IMR-90 (cell line): ENCODE measurements around the gene L3MBTL4. TPM values are rescaled to one million over a fixed set of nuclear protein-coding genes. Genes with fewer than 3 reads are reported as not detected.

ENCODE experiments used
- ATAC-seq: fragments of 200-7000 bp; cut with Tn5 transposase; 2 replicates; pipeline ENCODE4 v1.9.1; 2020; ENCODE audit warnings: low read depth, mild to moderate bottlenecking, moderate library complexity
- BruUV-seq: library from RNA; stranded (reverse); fragments of 400-500 nt; replicated peaks from 2 replicates; lab custom pipeline; 2021; lab: Mats Ljungman, UMichigan
- CTCF ChIA-PET: fragments of 300-600 bp; formaldehyde crosslinking; extraction: SDS; loops from one replicate; lab custom pipeline; 2021; ENCODE audit warnings: antibody characterized with exemption; lab: Yijun Ruan, JAX
- POLR2A ChIA-PET: fragments of 300-600 bp; sonication (Branson Sonifier 250); formaldehyde crosslinking; loops from one replicate; lab custom pipeline; 2022; ENCODE audit warnings: antibody characterized with exemption; ENCODE audit not compliant: unreplicated experiment; lab: Charles Lee
- DNase-seq: peaks from one replicate; pipeline ENCODE4 v3.0.0; 2013
- H2AFZ ChIP-seq: replicated peaks from 2 replicates; pipeline ENCODE3; 2013; ENCODE audit warnings: low read length, mild to moderate bottlenecking; ENCODE audit not compliant: poor library complexity
- H2AK5ac ChIP-seq: 2 replicates; pipeline ENCODE4 v1.6.1; 2013; ENCODE audit warnings: low read depth, low read length, inconsistent platforms
- H2AK9ac ChIP-seq: replicated peaks from 2 replicates; pipeline ENCODE3; 2013; ENCODE audit warnings: mild to moderate bottlenecking, low read depth, low read length, moderate library complexity; ENCODE audit not compliant: poor library complexity
- H2BK120ac ChIP-seq: 2 replicates; pipeline ENCODE4 v1.6.1; 2013; ENCODE audit warnings: low read depth, low read length, inconsistent platforms
- H2BK15ac ChIP-seq: 3 replicates; pipeline ENCODE4 v1.6.1; 2013; ENCODE audit warnings: low read depth, low read length, inconsistent platforms
- H2BK20ac ChIP-seq: 2 replicates; pipeline ENCODE4 v1.6.1; 2013; ENCODE audit warnings: low read depth, mild to moderate bottlenecking, inconsistent platforms, low read length, moderate library complexity
- H2BK5ac ChIP-seq: 2 replicates; pipeline ENCODE4 v1.6.1; 2013; ENCODE audit warnings: mild to moderate bottlenecking, low read depth, low read length, inconsistent platforms; ENCODE audit not compliant: poor library complexity, severe bottlenecking
- H3K14ac ChIP-seq: replicated peaks from 2 replicates; pipeline ENCODE4 v1.6.1; 2013; ENCODE audit warnings: low read depth, low read length, inconsistent platforms
- H3K18ac ChIP-seq: 2 replicates; pipeline ENCODE4 v1.6.1; 2013; ENCODE audit warnings: low read depth, low read length, control low read depth
- H3K23ac ChIP-seq: 2 replicates; pipeline ENCODE4 v1.6.1; 2013; ENCODE audit warnings: low read depth, low read length, inconsistent platforms
- H3K27ac ChIP-seq: 2 replicates; pipeline ENCODE4 v1.5.1; 2013; ENCODE audit warnings: mild to moderate bottlenecking, control low read depth, low read length; ENCODE audit not compliant: insufficient read depth
- H3K27me3 ChIP-seq: 2 replicates; pipeline ENCODE4 v1.6.1; 2013; ENCODE audit warnings: low read length; ENCODE audit not compliant: control insufficient read depth, insufficient read depth
- H3K36me3 ChIP-seq: 2 replicates; pipeline ENCODE4 v1.6.1; 2013; ENCODE audit warnings: low read length, mixed read lengths; ENCODE audit not compliant: control insufficient read depth, insufficient read depth
- H3K4ac ChIP-seq: 2 replicates; pipeline ENCODE4 v1.6.1; 2013; ENCODE audit warnings: low read depth, low read length, inconsistent platforms
- H3K4me1 ChIP-seq: 2 replicates; pipeline ENCODE4 v1.6.1; 2013; ENCODE audit warnings: low read length, mixed read lengths; ENCODE audit not compliant: control insufficient read depth, insufficient read depth
- H3K4me2 ChIP-seq: 2 replicates; pipeline ENCODE4 v1.6.1; 2013; ENCODE audit warnings: low read depth, mild to moderate bottlenecking, control low read depth, low read length, moderate library complexity
- H3K4me3 ChIP-seq: 2 replicates; pipeline ENCODE4 v1.5.1; 2013; ENCODE audit warnings: low read depth, mild to moderate bottlenecking, control low read depth, low read length, moderate library complexity; ENCODE audit not compliant: insufficient read depth
- H3K56ac ChIP-seq: 2 replicates; pipeline ENCODE4 v1.6.1; 2013; ENCODE audit warnings: low read length, inconsistent platforms; ENCODE audit not compliant: insufficient read depth; ENCODE audit errors: extremely low read depth
- H3K79me1 ChIP-seq, 2 experiments: 2 replicates each; pipeline ENCODE4 v1.6.1; 2013; ENCODE audit warnings: low read length in 2 of 2, inconsistent platforms in 1 of 2, low read depth in 1 of 2
- H3K9ac ChIP-seq: 2 replicates; pipeline ENCODE4 v1.6.1; 2013; ENCODE audit warnings: low read depth, low read length, control low read depth
- H3K9me1 ChIP-seq: 2 replicates; pipeline ENCODE4 v1.6.1; 2013; ENCODE audit warnings: low read length, inconsistent platforms; ENCODE audit not compliant: insufficient read depth
- H3K9me3 ChIP-seq: 2 replicates; pipeline ENCODE4 v1.6.1; 2013; ENCODE audit warnings: low read length; ENCODE audit not compliant: control insufficient read depth, insufficient read depth
- H4K20me1 ChIP-seq: 2 replicates; pipeline ENCODE4 v1.6.1; 2013; ENCODE audit warnings: low read length, inconsistent platforms; ENCODE audit not compliant: insufficient read depth
- H4K5ac ChIP-seq: 2 replicates; pipeline ENCODE4 v1.6.1; 2013; ENCODE audit warnings: mild to moderate bottlenecking, low read depth, low read length, control low read depth
- H4K8ac ChIP-seq, 2 experiments: 2 replicates each; pipeline ENCODE4 v1.6.1; 2013; ENCODE audit warnings: low read depth in 2 of 2, low read length in 2 of 2, control low read depth in 1 of 2, inconsistent platforms in 1 of 2
- H4K91ac ChIP-seq: 2 replicates; pipeline ENCODE4 v1.6.1; 2013; ENCODE audit warnings: low read depth, low read length, inconsistent platforms; ENCODE audit not compliant: insufficient read depth
- BHLHE40 ChIP-seq: fragments of 150-350 bp; IDR thresholded peaks from 2 replicates; pipeline ENCODE4 v1.6.1; 2016; ENCODE audit warnings: mild to moderate bottlenecking, low read depth, low read length
- CEBPB ChIP-seq: IDR thresholded peaks from 2 replicates; pipeline ENCODE4 v1.6.1; 2012; ENCODE audit warnings: low read depth, low read length, improper control_type of control experiment
- CHD1 ChIP-seq: IDR thresholded peaks from 2 replicates; pipeline ENCODE4 v1.6.1; 2012; ENCODE audit warnings: low read depth, low read length, improper control_type of control experiment
- MAFK ChIP-seq: IDR thresholded peaks from 2 replicates; pipeline ENCODE4 v1.6.1; 2012; ENCODE audit warnings: low read depth, low read length, improper control_type of control experiment
- MAZ ChIP-seq: IDR thresholded peaks from 2 replicates; pipeline ENCODE4 v1.6.1; 2012; ENCODE audit warnings: low read depth, mild to moderate bottlenecking, low read length, improper control_type of control experiment, moderate library complexity, borderline replicate concordance
- MXI1 ChIP-seq: IDR thresholded peaks from 2 replicates; pipeline ENCODE4 v1.6.1; 2012; ENCODE audit warnings: low read depth, mild to moderate bottlenecking, low read length, moderate library complexity, borderline replicate concordance
- NFE2L2 ChIP-seq: fragments of 150-350 bp; IDR thresholded peaks from 2 replicates; pipeline ENCODE4 v1.6.1; 2016; ENCODE audit warnings: low read depth, mild to moderate bottlenecking, low read length
- POLR2A ChIP-seq: IDR thresholded peaks from 2 replicates; pipeline ENCODE4 v1.6.1; 2012; ENCODE audit warnings: mild to moderate bottlenecking, low read depth, low read length
- RCOR1 ChIP-seq: IDR thresholded peaks from 2 replicates; pipeline ENCODE4 v1.6.1; 2012; ENCODE audit warnings: mild to moderate bottlenecking, low read length, improper control_type of control experiment; ENCODE audit not compliant: insufficient replicate concordance
- RFX5 ChIP-seq: IDR thresholded peaks from 2 replicates; pipeline ENCODE4 v1.8.0; 2012; ENCODE audit warnings: low read depth, mild to moderate bottlenecking, low read length, moderate library complexity
- WGBS, 2 experiments: methylation state at CpG; one replicate each; pipeline versions ENCODE4 v1.1.5 to v1.1.7; 2013; ENCODE audit warnings: missing lambda C conversion rate in 2 of 2; ENCODE audit not compliant: insufficient read length in 1 of 2; ENCODE audit errors: extremely low coverage in 2 of 2; 5-methylcytosine and 5-hydroxymethylcytosine counted together
- dilution Hi-C: fragments of 300-500 bp; cut with HindIII; formaldehyde crosslinking; loops from one replicate; pipeline ENCODE4 v1.14.3; 2018; ENCODE audit warnings: low sequenced_read_pairs; ENCODE audit not compliant: unreplicated experiment
- in situ Hi-C: fragments of 300-500 bp; cut with MboI; formaldehyde crosslinking; loops from 3 replicates; pipeline ENCODE4 v1.14.3; 2019; ENCODE audit warnings: low sequenced_read_pairs, inconsistent platforms, mixed read lengths
- intact Hi-C: fragments of 100-400 bp; cut with micrococcal nuclease; formaldehyde crosslinking; loops from 2 replicates; pipeline ENCODE4 v1.10.0; 2022
- polyA plus RNA-seq, 3 experiments: library from polyadenylated mRNA; depleted of rRNA; stranded (reverse); fragments of >200 nt; gene quantifications; 2 replicates each; pipeline ENCODE4 v1.2.3, GENCODE V29; 2012; ENCODE audit warnings: low replicate concordance in 1 of 3
- total RNA-seq: library from RNA; depleted of rRNA; stranded (reverse); fragments of >200 nt; gene quantifications from 2 replicates; pipeline ENCODE4 v1.2.3, GENCODE V29; 2012
- TF ChIP-seq, protein P1 (sequence below): fragments of 150-350 bp; IDR thresholded peaks from 2 replicates; pipeline ENCODE4 v1.6.1; 2016; ENCODE audit warnings: low read depth, mild to moderate bottlenecking, low read length, moderate library complexity, borderline replicate concordance
- TF ChIP-seq, protein P2 (sequence below): fragments of 150-350 bp; IDR thresholded peaks from 2 replicates; pipeline ENCODE4 v1.6.1; 2017; ENCODE audit warnings: mild to moderate bottlenecking, antibody characterized with exemption, low read length, low read depth

The L3MBTL4 gene
- total and polyA plus RNA-seq, 2 of the 4 experiments (the other 2 are of a cell fraction), result under 0.01 to 0.02 TPM

- no peak overlapping the region for H2AK9ac ChIP-seq
- no peaks in the 10 kb centered on the region for H3K79me1 ChIP-seq
- H3K36me3 ChIP-seq, result no peaks in the 10 kb centered on the region
- H3K18ac ChIP-seq, result no peak overlapping the region
- no peak overlapping the region for H2AK5ac ChIP-seq
- H2BK15ac ChIP-seq, result no peak overlapping the region
- H2BK5ac ChIP-seq, result no peak overlapping the region
- intact Hi-C loops (loop anchor here (5.0 to 10.0 kb wide), 3 partner anchors 266 to 959 kb away; no protein-coding TSS in a partner anchor), in situ Hi-C loops (loop anchor here (5.0 to 25.0 kb wide), 2 partner anchors 334 to 671 kb away; no protein-coding TSS in a partner anchor), dilution Hi-C loops (no loop called here)
- BruUV-seq, result no TSS peak
- H4K8ac ChIP-seq, result no peak overlapping the region
- H4K5ac ChIP-seq, result no peak overlapping the region
- TF ChIP-seq MAZ (no peak), RCOR1 (no peak), MXI1 (no peak), RFX5 (no peak), MAFK (no peak), POLR2A (no peak), BHLHE40 (no peak), CEBPB (no peak), CHD1 (no peak), NFE2L2 (no peak)
- TF ChIP-seq, protein P1, sequence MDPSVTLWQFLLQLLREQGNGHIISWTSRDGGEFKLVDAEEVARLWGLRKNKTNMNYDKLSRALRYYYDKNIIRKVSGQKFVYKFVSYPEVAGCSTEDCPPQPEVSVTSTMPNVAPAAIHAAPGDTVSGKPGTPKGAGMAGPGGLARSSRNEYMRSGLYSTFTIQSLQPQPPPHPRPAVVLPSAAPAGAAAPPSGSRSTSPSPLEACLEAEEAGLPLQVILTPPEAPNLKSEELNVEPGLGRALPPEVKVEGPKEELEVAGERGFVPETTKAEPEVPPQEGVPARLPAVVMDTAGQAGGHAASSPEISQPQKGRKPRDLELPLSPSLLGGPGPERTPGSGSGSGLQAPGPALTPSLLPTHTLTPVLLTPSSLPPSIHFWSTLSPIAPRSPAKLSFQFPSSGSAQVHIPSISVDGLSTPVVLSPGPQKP, result no peak
- TF ChIP-seq, protein P2, sequence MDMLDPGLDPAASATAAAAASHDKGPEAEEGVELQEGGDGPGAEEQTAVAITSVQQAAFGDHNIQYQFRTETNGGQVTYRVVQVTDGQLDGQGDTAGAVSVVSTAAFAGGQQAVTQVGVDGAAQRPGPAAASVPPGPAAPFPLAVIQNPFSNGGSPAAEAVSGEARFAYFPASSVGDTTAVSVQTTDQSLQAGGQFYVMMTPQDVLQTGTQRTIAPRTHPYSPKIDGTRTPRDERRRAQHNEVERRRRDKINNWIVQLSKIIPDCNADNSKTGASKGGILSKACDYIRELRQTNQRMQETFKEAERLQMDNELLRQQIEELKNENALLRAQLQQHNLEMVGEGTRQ, result no peak
- no CpG with 5 or more reads among the region's 2 CpGs for WGBS, 2 experiments
- no peak overlapping the region for H4K91ac ChIP-seq
- no peak overlapping the region for H3K4me2 ChIP-seq
- no peaks in the 10 kb centered on the region for H3K9me3 ChIP-seq
- no peaks in the 10 kb centered on the region for H3K9me1 ChIP-seq
- no peak overlapping the region for H3K23ac ChIP-seq
- POLR2A ChIA-PET, result no interaction called here
- no peak overlapping the region for H3K9ac ChIP-seq
- H3K4me3 ChIP-seq, result no peak overlapping the region
- H3K27me3 ChIP-seq, result no peaks in the 10 kb centered on the region
- ATAC-seq, result no peak
- H3K56ac ChIP-seq, result no peak overlapping the region
- H2BK120ac ChIP-seq, result no peak overlapping the region
- H2AFZ ChIP-seq, result no peak overlapping the region
- H3K4me1 ChIP-seq, result no peaks in the 10 kb centered on the region
- no peaks in the 10 kb centered on the region for H4K20me1 ChIP-seq
- H2BK20ac ChIP-seq, result no peak overlapping the region
- H3K27ac ChIP-seq, result no peak overlapping the region
- H3K4ac ChIP-seq, result no peak overlapping the region
- H3K14ac ChIP-seq, result no peak overlapping the region
- no peak for DNase-seq
- CTCF ChIA-PET, result interaction anchor here (0.6 to 1.4 kb wide), 2 partner anchors 8 to 12 kb away, joined by 3 read pairs; no protein-coding TSS in a partner anchor
Measured at GRCh38 chr18:6215888-6216287, 198.8 kb downstream of the L3MBTL4 start.
